Right atrium auricular region (tissue), 2 donors: ENCODE data around the gene ZBTB20. TPM values are rescaled to one million over a fixed set of nuclear protein-coding genes. Genes with fewer than 3 reads are reported as not detected.
A peak's percentile ranks its signal among the peaks of the same experiment; 100 is the strongest.

ENCODE experiments used
- DNase-seq: peaks from one replicate; pipeline ENCODE4 v3.0.0-alpha.2; 2019; ENCODE audit warnings: low spot score
- H3K27ac ChIP-seq, 2 donors: fragments of 200-600 bp; sonication (generic); 1 replicate in 1 of 2; 2 replicates in 1 of 2; pipeline ENCODE4 v1.5.1; 2016 to 2019
- H3K27me3 ChIP-seq, 2 donors: fragments of 200-600 bp; sonication (generic); one replicate each; pipeline versions ENCODE4 v1.5.1 to v1.6.0; 2017 to 2019
- H3K36me3 ChIP-seq: fragments of 200-600 bp; sonication (generic); one replicate; pipeline ENCODE4 v1.5.1; 2016
- H3K4me1 ChIP-seq, 2 donors: fragments of 200-600 bp; sonication (generic); one replicate each; pipeline versions ENCODE4 v1.5.1 to v1.6.0; 2017 to 2019
- H3K4me3 ChIP-seq, 2 donors: fragments of 200-600 bp; sonication (generic); 1 replicate in 1 of 2; 2 replicates in 1 of 2; pipeline ENCODE4 v1.5.1; 2017 to 2019; ENCODE audit warnings: mild to moderate bottlenecking in 1 of 2, moderate library complexity in 1 of 2
- H3K9me3 ChIP-seq, 2 donors: fragments of 200-600 bp; sonication (generic); one replicate each; pipeline ENCODE4 v1.5.1; 2019
- total RNA-seq, 2 donors: library from RNA; depleted of rRNA; stranded (reverse); fragments of >200 nt; gene quantifications; one replicate each; pipeline ENCODE4 v1.1.0, GENCODE V29; 2016
- TF ChIP-seq, protein P1 (sequence below), 2 donors: fragments of 200-600 bp; sonication (generic); IDR thresholded peaks; one replicate each; pipeline ENCODE4 v1.5.1; 2019; ENCODE audit warnings: antibody characterized with exemption in 2 of 2

Gene ZBTB20
- total RNA-seq, 2 donors from 2014 or later = 84.6 to 90.8 TPM

DNA sequence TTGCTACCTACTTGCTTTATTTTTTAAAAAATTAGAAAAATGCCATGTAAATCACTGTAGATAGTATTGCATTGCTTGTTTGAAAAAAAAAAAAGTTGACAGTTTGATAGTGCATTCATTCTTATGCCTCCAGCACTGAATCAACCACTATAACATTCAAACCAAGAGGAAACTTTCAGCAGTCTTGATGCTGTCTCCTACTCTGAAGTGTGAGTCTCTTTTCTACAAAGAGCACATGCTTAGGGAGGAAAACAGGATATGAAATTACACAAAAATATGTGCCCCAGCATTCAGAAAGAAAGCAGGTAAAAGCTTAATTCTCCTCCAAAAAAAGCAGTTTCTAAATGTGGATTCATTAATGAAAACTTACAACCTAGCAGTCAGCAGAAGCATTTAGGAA lies 78.3 kb downstream of the ZBTB20 start:
- TF ChIP-seq, protein P1, sequence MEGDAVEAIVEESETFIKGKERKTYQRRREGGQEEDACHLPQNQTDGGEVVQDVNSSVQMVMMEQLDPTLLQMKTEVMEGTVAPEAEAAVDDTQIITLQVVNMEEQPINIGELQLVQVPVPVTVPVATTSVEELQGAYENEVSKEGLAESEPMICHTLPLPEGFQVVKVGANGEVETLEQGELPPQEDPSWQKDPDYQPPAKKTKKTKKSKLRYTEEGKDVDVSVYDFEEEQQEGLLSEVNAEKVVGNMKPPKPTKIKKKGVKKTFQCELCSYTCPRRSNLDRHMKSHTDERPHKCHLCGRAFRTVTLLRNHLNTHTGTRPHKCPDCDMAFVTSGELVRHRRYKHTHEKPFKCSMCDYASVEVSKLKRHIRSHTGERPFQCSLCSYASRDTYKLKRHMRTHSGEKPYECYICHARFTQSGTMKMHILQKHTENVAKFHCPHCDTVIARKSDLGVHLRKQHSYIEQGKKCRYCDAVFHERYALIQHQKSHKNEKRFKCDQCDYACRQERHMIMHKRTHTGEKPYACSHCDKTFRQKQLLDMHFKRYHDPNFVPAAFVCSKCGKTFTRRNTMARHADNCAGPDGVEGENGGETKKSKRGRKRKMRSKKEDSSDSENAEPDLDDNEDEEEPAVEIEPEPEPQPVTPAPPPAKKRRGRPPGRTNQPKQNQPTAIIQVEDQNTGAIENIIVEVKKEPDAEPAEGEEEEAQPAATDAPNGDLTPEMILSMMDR (IDR thresholded peaks at IDR 0.05) = no peak
- Histone ChIP-seq H3K27ac (no peak overlapping the region), H3K4me3 (no peak overlapping the region), H3K27me3 (no peaks in the 10 kb centered on the region), H3K4me1 (peaks cover 0 to 40% of the 10 kb centered on the region in 2 donors), H3K9me3 (no peaks in the 10 kb centered on the region), H3K36me3 (no peaks in the 10 kb centered on the region)
- DNase-seq = no peak

DNA sequence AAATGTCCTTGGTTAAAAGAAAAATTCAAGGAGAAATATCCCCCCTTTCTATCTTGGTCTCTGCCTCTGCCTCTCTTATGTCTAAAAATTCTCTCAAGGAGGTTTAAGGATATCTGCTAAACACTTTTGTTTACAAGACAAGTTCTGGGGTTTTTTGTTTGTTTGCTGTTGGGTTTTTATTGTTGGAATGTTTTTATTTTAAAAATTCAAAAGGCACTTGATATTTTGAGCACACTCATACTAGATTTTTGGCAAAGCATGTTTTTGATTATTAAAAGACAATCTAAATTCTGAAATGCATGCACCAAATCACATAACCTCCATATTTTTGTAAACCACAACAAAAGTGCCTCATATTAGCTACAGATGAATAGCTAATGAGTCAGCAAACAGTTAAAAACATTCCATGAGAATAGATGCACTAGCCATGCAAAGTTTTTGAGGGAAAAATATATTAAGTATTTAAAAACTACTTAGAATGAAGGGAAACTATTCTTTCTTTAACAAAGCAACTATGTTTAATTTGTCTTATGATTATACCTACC lies 84.6 kb downstream of the ZBTB20 start:
- TF ChIP-seq, protein P1 (IDR thresholded peaks at IDR 0.05) = no peak
- Histone ChIP-seq H3K36me3 (no peaks in the 10 kb centered on the region), H3K27ac (no peak overlapping the region), H3K4me1 (no peaks in the 10 kb centered on the region), H3K4me3 (no peak overlapping the region), H3K27me3 (no peaks in the 10 kb centered on the region), H3K9me3 (no peaks in the 10 kb centered on the region)
- DNase-seq = no peak

DNA sequence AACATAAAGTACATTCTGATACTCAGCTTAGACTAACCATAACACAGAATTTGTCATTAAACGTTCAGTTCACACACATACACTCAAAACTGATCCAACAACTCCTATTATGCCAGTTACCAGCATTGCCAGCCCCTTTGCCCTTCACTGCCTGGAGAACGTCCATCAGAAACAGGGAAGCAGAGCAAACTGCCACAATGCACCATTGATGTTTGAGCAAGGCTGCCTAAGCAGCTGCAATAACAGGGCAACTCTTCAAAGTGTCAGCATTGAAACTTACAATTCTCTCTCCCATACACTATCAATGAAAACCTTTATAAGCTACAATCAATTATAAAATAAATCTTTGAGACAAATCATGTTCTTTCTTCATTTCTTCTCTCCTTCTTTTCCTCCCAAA lies 85.1 kb downstream of the ZBTB20 start:
- DNase-seq = no peak
- Histone ChIP-seq H3K36me3 (no peaks in the 10 kb centered on the region), H3K4me3 (no peak overlapping the region), H3K4me1 (no peaks in the 10 kb centered on the region), H3K27ac (no peak overlapping the region), H3K9me3 (no peaks in the 10 kb centered on the region), H3K27me3 (no peaks in the 10 kb centered on the region)
- TF ChIP-seq, protein P1 (IDR thresholded peaks at IDR 0.05) = no peak

DNA sequence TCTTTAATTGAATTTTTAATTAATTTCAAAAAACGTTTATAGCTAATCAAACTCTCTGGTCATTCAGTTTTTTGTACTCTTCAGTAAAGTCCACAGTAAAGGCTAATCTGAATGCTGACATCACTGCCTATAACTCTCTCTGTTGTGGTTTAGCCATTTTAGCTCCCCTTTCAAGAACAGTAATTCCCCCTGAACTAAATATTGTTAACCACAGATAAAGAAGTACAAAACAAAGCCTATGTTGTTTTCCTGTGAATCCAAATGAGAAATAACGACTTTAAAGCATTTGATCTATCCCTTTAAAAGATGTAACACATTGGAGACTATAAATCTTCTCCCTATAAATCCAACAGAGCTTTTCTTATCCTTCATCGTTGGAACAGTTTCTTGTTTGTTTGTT lies 94.2 kb downstream of the ZBTB20 start:
- Histone ChIP-seq H3K36me3 (no peaks in the 10 kb centered on the region), H3K27ac (no peak overlapping the region), H3K4me1 (no peaks in the 10 kb centered on the region), H3K9me3 (no peaks in the 10 kb centered on the region), H3K27me3 (no peaks in the 10 kb centered on the region), H3K4me3 (no peak overlapping the region)
- DNase-seq = no peak
- TF ChIP-seq, protein P1 (IDR thresholded peaks at IDR 0.05) = no peak

DNA sequence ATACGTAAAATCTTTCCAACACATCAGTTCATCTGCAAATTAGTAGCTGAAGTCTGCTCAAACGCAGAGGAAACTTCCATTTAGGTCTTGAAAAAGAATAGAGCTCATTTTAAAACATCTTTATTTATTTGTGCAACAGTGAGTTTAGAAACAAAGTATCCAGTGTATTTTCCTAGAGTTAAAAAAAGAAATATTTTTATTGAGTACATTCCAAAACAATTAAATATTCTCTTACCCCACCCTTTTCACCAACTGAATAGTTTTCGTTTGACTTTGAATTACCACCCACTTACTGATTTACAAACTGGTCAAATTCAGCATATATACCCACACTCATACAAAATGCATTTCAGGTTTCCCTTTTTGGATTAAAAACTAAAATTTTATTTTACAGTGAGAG lies 104.7 kb downstream of the ZBTB20 start:
- peak overlapping the region in 1 of 2 donors; percentile 51 for H3K27ac ChIP-seq
- no peaks in the 10 kb centered on the region for H3K36me3 ChIP-seq
- TF ChIP-seq, protein P1 (IDR thresholded peaks at IDR 0.05) = no peak
- H3K4me3 ChIP-seq = no peak overlapping the region
- DNase-seq = no peak
- H3K4me1 ChIP-seq = no peaks in the 10 kb centered on the region
- H3K9me3 ChIP-seq = no peaks in the 10 kb centered on the region
- H3K27me3 ChIP-seq = no peaks in the 10 kb centered on the region

DNA sequence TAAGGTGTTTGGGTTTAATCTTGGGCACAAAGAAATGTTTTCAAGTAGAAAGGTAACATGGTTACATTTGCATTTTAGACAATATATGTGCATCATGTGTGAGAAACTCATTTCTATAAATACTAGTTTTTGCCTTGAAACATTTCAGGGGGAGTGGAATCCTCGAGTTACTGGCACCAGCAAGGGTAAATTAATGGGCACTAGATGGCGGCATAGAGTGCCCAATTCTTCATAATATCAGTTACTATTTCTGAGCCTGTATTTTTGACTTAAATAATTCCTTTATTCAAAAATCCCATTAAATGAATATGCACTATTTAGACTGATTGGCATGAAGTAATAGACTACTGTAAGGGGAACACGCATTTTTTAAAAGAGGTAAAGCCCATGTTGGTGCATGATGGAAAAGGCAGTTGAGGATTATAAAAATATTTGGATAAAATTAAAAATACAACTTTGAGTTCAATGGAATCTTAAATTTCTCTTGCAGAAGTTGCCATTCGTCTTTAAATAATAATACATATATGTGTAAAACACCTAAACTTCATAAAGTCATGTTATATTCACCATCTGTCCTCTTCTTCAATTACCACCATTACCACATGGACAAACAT lies 106.3 kb downstream of the ZBTB20 start:
- TF ChIP-seq, protein P1 (IDR thresholded peaks at IDR 0.05) = peak; percentile 50 to 74
- no peak for DNase-seq
- H3K27me3 ChIP-seq = no peaks in the 10 kb centered on the region
- H3K27ac ChIP-seq = no peak overlapping the region
- H3K36me3 ChIP-seq = no peaks in the 10 kb centered on the region
- H3K4me3 ChIP-seq = no peak overlapping the region
- H3K4me1 ChIP-seq = no peaks in the 10 kb centered on the region
- H3K9me3 ChIP-seq = no peaks in the 10 kb centered on the region
